ENCODE data around the gene MYO5B.

DNA sequence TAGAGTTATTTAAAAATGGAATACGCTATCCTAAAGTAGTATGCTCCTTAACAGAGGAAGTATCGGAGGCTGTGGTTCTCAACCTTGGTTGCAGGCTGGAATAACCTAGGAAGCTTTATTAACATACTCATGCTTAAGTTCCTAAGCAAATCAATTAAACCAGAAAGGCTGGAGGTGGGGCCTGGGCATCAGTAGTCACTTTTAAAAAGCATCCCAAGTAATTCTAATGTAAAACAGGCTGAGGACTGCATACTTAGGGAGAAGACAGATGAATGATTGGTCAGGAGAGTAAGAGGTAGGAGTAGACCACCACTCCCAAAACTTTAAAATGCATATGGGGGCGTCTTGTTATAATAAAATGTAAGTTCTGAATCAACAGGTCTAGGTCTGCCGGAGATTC is 396.9 kb downstream of the MYO5B start:
- TF ChIP-seq, protein P1, sequence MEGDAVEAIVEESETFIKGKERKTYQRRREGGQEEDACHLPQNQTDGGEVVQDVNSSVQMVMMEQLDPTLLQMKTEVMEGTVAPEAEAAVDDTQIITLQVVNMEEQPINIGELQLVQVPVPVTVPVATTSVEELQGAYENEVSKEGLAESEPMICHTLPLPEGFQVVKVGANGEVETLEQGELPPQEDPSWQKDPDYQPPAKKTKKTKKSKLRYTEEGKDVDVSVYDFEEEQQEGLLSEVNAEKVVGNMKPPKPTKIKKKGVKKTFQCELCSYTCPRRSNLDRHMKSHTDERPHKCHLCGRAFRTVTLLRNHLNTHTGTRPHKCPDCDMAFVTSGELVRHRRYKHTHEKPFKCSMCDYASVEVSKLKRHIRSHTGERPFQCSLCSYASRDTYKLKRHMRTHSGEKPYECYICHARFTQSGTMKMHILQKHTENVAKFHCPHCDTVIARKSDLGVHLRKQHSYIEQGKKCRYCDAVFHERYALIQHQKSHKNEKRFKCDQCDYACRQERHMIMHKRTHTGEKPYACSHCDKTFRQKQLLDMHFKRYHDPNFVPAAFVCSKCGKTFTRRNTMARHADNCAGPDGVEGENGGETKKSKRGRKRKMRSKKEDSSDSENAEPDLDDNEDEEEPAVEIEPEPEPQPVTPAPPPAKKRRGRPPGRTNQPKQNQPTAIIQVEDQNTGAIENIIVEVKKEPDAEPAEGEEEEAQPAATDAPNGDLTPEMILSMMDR (IDR thresholded peaks at IDR 0.05; ENCODE audit: low read depth, low read length, missing input control), result no peak
- TF ChIP-seq, protein P2, sequence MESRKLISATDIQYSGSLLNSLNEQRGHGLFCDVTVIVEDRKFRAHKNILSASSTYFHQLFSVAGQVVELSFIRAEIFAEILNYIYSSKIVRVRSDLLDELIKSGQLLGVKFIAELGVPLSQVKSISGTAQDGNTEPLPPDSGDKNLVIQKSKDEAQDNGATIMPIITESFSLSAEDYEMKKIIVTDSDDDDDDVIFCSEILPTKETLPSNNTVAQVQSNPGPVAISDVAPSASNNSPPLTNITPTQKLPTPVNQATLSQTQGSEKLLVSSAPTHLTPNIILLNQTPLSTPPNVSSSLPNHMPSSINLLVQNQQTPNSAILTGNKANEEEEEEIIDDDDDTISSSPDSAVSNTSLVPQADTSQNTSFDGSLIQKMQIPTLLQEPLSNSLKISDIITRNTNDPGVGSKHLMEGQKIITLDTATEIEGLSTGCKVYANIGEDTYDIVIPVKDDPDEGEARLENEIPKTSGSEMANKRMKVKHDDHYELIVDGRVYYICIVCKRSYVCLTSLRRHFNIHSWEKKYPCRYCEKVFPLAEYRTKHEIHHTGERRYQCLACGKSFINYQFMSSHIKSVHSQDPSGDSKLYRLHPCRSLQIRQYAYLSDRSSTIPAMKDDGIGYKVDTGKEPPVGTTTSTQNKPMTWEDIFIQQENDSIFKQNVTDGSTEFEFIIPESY (IDR thresholded peaks at IDR 0.05), result no peak
- TF ChIP-seq YY1 (IDR thresholded peaks at IDR 0.05) (no peak), JUND (IDR thresholded peaks at IDR 0.05) (no peak), RXRA (IDR thresholded peaks at IDR 0.05) (no peak), GABPA (IDR thresholded peaks at IDR 0.05 in 1 of 2, conservative IDR thresholded peaks at IDR 0.05 in 1 of 2) (no peak)

Data from liver (tissue), 3 donors.